Stimulated activated naive CD4-positive, alpha-beta T cell treated with Interleukin-2 at 50 U/mL for 16 hours (primary cell): ENCODE data around the gene STIM1.

Experiments
- DNase-seq: peaks from one replicate; lab custom pipeline; 2025; lab: John Stamatoyannopoulos, UW

STIM1 gene

GRCh38 chr11:3952715-3953114 lies 97.3 kb downstream of the STIM1 start:
- DNase-seq: no peak

GRCh38 chr11:3953327-3953726 lies 97.9 kb downstream of the STIM1 start:
- no peak for DNase-seq

- DNase-seq: no peak
These were observed 99.2 kb downstream of the STIM1 start for GRCh38 chr11:3954448-3955298.

GRCh38 chr11:3955299-3955665 lies 99.8 kb downstream of the STIM1 start:
- DNase-seq: no peak

GRCh38 chr11:3956038-3956437 lies 100.6 kb downstream of the STIM1 start:
- no peak for DNase-seq

- no peak for DNase-seq
These were observed 101.3 kb downstream of the STIM1 start for GRCh38 chr11:3956748-3957147.

GRCh38 chr11:3957437-3957836 lies 102.0 kb downstream of the STIM1 start:
- no peak for DNase-seq

- DNase-seq: no peak
These were observed 102.8 kb downstream of the STIM1 start for GRCh38 chr11:3958281-3958680.

- no peak for DNase-seq
These were observed 103.8 kb downstream of the STIM1 start for GRCh38 chr11:3959015-3959902.

- no peak for DNase-seq
These were observed 104.4 kb downstream of the STIM1 start for GRCh38 chr11:3959903-3960265.

GRCh38 chr11:3962406-3962840 lies 107.0 kb downstream of the STIM1 start:
- DNase-seq: no peak

GRCh38 chr11:3964056-3964455 lies 108.6 kb downstream of the STIM1 start:
- DNase-seq: no peak

- DNase-seq: no peak
These were observed 109.6 kb downstream of the STIM1 start for GRCh38 chr11:3964935-3965604.

GRCh38 chr11:3967695-3968094 lies 112.2 kb downstream of the STIM1 start:
- no peak for DNase-seq

GRCh38 chr11:3969200-3969599 lies 113.7 kb downstream of the STIM1 start:
- no peak for DNase-seq

- DNase-seq: no peak
These were observed 114.1 kb downstream of the STIM1 start for GRCh38 chr11:3969613-3970012.

GRCh38 chr11:3970108-3970507 lies 114.6 kb downstream of the STIM1 start:
- no peak for DNase-seq

GRCh38 chr11:3971756-3972404 lies 116.4 kb downstream of the STIM1 start:
- DNase-seq: no peak

- no peak for DNase-seq
These were observed 117.0 kb downstream of the STIM1 start for GRCh38 chr11:3972431-3972830.

GRCh38 chr11:3977078-3977477 lies 121.6 kb downstream of the STIM1 start:
- DNase-seq: no peak

- no peak for DNase-seq
These were observed 125.7 kb downstream of the STIM1 start for GRCh38 chr11:3981084-3981633.

- no peak for DNase-seq
These were observed 127.0 kb downstream of the STIM1 start for GRCh38 chr11:3982431-3982830.
